ENCODE results near the gene CLEC4C.

DNA sequence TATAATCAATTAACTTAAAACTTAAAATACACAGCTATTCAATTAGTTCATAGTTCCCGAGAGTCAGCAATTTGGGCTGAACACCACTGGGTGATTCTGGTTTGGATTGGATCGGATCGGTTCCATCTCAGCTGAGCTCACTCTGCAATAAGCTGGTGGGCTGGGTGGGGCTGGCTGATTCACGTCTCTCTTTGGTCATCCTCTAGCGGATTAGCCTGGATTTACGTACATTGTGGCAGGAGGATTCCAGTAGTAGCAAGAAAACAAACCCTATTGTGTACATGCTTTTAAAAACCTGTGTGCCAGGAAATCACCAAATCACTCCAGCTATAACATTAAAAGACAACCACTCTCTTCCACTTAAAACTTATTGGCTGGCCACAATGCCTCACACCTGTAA, 3.2 kb upstream of the CLEC4C start:
- TF ChIP-seq, protein P1, sequence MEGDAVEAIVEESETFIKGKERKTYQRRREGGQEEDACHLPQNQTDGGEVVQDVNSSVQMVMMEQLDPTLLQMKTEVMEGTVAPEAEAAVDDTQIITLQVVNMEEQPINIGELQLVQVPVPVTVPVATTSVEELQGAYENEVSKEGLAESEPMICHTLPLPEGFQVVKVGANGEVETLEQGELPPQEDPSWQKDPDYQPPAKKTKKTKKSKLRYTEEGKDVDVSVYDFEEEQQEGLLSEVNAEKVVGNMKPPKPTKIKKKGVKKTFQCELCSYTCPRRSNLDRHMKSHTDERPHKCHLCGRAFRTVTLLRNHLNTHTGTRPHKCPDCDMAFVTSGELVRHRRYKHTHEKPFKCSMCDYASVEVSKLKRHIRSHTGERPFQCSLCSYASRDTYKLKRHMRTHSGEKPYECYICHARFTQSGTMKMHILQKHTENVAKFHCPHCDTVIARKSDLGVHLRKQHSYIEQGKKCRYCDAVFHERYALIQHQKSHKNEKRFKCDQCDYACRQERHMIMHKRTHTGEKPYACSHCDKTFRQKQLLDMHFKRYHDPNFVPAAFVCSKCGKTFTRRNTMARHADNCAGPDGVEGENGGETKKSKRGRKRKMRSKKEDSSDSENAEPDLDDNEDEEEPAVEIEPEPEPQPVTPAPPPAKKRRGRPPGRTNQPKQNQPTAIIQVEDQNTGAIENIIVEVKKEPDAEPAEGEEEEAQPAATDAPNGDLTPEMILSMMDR (IDR thresholded peaks at IDR 0.05), result no peak
- TF ChIP-seq POLR2A (IDR thresholded peaks at IDR 0.05), result no peak

Measured in right lobe of liver (tissue), 4 donors.